Cardiac fibroblast (primary cell): ENCODE data around the gene GYPE.
A peak's percentile ranks its signal among the peaks of the same experiment; 100 is the strongest.
"Not testable (repeated sequence)": the region's sequence is repeated elsewhere in the genome, so short reads cannot be mapped to it uniquely, and the experiment has no call there.

Experiments used
- DNase-seq, 2 donors: peaks; one replicate each; pipeline versions ENCODE4 v3.0.0 to v3.0.0-alpha.2; 2010; ENCODE audit warnings: low read depth in 2 of 2
- H3K4me3 ChIP-seq, 2 donors: replicated peaks in 1 of 2; 1 replicate in 1 of 2; 2 replicates in 1 of 2; pipeline ENCODE4 v1.5.1; 2011; ENCODE audit warnings: low read depth in 2 of 2, low read length in 2 of 2, mild to moderate bottlenecking in 2 of 2, moderate library complexity in 1 of 2
- CTCF ChIP-seq: IDR thresholded peaks from one replicate; pipeline ENCODE4 v1.5.1; 2011; ENCODE audit warnings: low read depth, mild to moderate bottlenecking, low read length, inconsistent platforms

The GYPE gene

DNA sequence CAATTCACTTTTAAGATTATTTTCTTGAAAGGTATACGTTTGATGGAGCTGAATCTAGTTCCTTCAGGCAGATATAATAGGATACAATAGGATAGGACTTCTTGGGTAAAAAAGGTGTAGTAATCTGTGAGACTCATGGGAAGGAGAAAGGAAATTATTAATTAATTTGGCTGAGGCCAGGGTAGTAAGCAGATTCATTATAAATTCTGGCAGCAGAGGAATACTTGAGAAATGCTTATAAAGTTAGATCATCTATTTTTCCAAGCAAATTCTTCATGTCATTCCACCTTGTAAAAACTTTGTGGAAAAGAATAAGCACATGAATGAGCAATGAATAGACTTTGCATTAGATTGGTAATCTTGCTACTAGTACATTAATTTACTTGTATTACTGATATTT is 46.9 kb downstream of the GYPE start:
- DNase-seq, result no peak
- H3K4me3 ChIP-seq, result no peak overlapping the region
- no peak for TF ChIP-seq CTCF

GRCh38 chr4:143857391-143858336 is 47.7 kb downstream of the GYPE start:
- not testable (repeated sequence) for DNase-seq, H3K4me3 ChIP-seq

- DNase-seq, H3K4me3 ChIP-seq: not testable (repeated sequence)
These were observed 49.3 kb downstream of the GYPE start for GRCh38 chr4:143856017-143856557.

GRCh38 chr4:143854645-143855044 is 50.7 kb downstream of the GYPE start:
- H3K4me3 ChIP-seq, DNase-seq: not testable (repeated sequence)

GRCh38 chr4:143849296-143849695 is 56.1 kb downstream of the GYPE start:
- DNase-seq, H3K4me3 ChIP-seq: not testable (repeated sequence)

GRCh38 chr4:143843506-143843832 is 61.9 kb downstream of the GYPE start:
- DNase-seq, H3K4me3 ChIP-seq: not testable (repeated sequence)

GRCh38 chr4:143842624-143843505 is 62.5 kb downstream of the GYPE start:
- DNase-seq, result peak; percentile 1 to 3
- not testable (repeated sequence) for H3K4me3 ChIP-seq

- DNase-seq, H3K4me3 ChIP-seq: not testable (repeated sequence)
These were observed 65.9 kb downstream of the GYPE start for GRCh38 chr4:143839413-143839812.

DNA sequence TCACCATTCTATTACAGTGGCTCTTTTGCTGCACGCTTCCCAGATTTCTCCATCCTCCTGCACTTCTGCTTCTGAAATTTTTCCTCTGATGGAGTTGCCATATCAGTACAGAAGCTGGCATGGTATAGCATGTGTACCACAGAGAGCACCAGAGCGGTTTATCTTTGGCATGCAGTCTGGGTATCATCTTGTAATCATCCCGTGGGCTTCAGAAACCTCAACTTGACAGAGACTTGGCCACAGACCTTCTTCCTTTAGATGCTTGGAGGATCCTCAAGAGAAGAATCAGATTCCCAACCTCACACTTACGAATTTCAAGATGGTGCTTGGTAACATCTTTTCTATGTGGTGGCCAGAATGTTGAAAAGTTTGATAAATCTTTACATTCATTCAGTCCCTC is 71.2 kb downstream of the GYPE start:
- not testable (repeated sequence) for H3K4me3 ChIP-seq, DNase-seq

- not testable (repeated sequence) for H3K4me3 ChIP-seq, DNase-seq
These were observed 71.7 kb downstream of the GYPE start for GRCh38 chr4:143833676-143834075.

GRCh38 chr4:143830576-143830975 is 74.8 kb downstream of the GYPE start:
- not testable (repeated sequence) for DNase-seq, H3K4me3 ChIP-seq

DNA sequence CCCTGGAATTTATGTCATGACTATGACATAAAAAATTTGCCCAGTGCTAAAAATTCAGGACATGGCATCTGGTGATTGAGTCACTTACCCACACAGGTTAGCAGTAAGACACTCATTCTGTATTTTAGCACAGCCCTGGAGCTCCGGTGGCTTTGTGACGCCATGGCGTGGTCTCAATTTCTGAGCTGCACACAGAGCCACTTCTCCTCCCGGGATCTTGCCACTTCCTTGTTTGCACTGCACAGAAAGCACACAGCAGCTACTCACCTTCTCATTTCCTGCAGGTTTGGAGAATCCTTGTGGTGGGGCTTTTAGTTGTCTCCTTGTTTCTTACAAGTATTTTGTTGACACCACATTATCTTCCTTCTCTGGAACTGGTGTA is 76.1 kb downstream of the GYPE start:
- not testable (repeated sequence) for DNase-seq, H3K4me3 ChIP-seq
